Neuron (in vitro differentiated cells): Measurements from ENCODE around the gene CALY.

ENCODE experiments used
- H2AFZ ChIP-seq: one replicate; pipeline ENCODE4 v1.6.1; 2013; ENCODE audit warnings: low read depth, mild to moderate bottlenecking, inconsistent platforms, low read length, moderate library complexity
- H3K27me3 ChIP-seq: one replicate; pipeline ENCODE4 v1.6.1; 2013; ENCODE audit warnings: low read length; ENCODE audit not compliant: insufficient read depth
- H3K36me3 ChIP-seq: one replicate; pipeline ENCODE4 v1.6.1; 2013; ENCODE audit warnings: low read length; ENCODE audit not compliant: insufficient read depth
- H3K4me1 ChIP-seq: one replicate; pipeline ENCODE4 v1.6.1; 2013; ENCODE audit warnings: low read length; ENCODE audit not compliant: insufficient read depth
- H3K4me3 ChIP-seq: 2 replicates; pipeline ENCODE4 v1.5.1; 2013; ENCODE audit warnings: mild to moderate bottlenecking, low read length, moderate library complexity
- H3K9me3 ChIP-seq: one replicate; pipeline ENCODE4 v1.6.1; 2013; ENCODE audit warnings: low read length

The CALY gene

DNA sequence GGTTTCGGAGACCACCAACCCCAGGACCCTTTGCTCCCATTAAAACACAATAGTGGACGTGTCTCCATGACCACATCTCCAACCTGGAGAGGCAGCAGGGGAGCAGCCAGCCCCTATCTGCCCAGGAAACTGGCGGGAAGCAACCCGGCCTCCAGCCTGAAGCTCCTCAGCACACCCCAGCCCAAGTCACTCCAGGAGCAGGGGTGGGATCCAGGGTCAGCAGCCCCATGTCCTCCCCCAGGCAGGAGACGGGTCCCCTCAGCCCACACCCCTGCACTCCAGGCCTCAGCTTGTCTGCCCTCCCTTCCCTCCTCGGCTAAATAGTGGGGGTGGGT, 60.6 kb downstream of the CALY start:
- H3K4me3 ChIP-seq = no peak overlapping the region

DNA sequence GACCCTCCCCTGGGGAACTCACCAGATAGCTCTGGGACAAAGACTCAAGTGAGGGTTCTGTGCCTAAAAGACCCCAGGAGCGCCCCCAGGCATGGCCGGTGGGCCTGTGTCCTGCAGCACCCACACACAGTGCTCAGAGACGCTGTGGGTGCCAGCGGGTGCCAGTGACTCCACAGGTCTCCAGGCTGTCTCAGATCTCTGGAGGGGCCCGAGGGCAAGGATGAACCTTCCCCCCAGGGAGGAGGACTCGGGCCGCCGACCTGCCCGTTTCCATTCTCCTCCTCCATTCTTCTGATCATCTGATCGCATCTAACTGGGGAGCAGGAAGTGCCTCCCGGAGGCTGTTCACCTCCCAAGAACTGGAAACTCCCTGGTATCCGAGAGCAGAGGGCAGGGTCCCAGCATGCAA, 61.0 kb downstream of the CALY start:
- peaks cover 13% of the 10 kb centered on the region for H3K4me1 ChIP-seq
- H3K4me3 ChIP-seq = no peak overlapping the region
- no peaks in the 10 kb centered on the region for H3K9me3 ChIP-seq
- H3K36me3 ChIP-seq = peaks cover 17% of the 10 kb centered on the region
- H3K27me3 ChIP-seq = no peaks in the 10 kb centered on the region
- H2AFZ ChIP-seq = no peak overlapping the region

More for the DNA sequence above, 60.6 kb downstream of the CALY start:
- Histone ChIP-seq H3K36me3 (peaks cover 18% of the 10 kb centered on the region), H3K9me3 (no peaks in the 10 kb centered on the region), H3K27me3 (no peaks in the 10 kb centered on the region), H3K4me1 (peaks cover 13% of the 10 kb centered on the region), H2AFZ (no peak overlapping the region)

- Histone ChIP-seq H3K36me3 (peaks cover 13% of the 10 kb centered on the region), H3K9me3 (no peaks in the 10 kb centered on the region), H3K4me1 (peaks cover 13% of the 10 kb centered on the region), H3K27me3 (no peaks in the 10 kb centered on the region), H2AFZ (no peak overlapping the region), H3K4me3 (no peak overlapping the region)
These were observed 61.7 kb downstream of the CALY start for GRCh38 chr10:133274751-133275683.
